H1 (cell line): ENCODE results near the gene IER5.

Source experiments
- POLR2A ChIP-seq, 2 experiments: IDR thresholded peaks; 1 replicate in 1 of 2; 2 replicates in 1 of 2; pipeline ENCODE4 v1.6.1; 2011; ENCODE audit warnings: low read depth in 2 of 2, low read length in 2 of 2, mild to moderate bottlenecking in 2 of 2; ENCODE audit errors: control extremely low read depth in 1 of 2
- TF ChIP-seq, protein P1 (sequence below), 3 experiments: IDR thresholded peaks; 1 replicate in 2 of 3; 2 replicates in 1 of 3; pipeline versions ENCODE4 v1.5.1 to v1.6.1; 2011; ENCODE audit warnings: low read length in 3 of 3, mild to moderate bottlenecking in 3 of 3, inconsistent platforms in 2 of 3, low read depth in 1 of 3, moderate library complexity in 1 of 3; ENCODE audit not compliant: insufficient read depth in 1 of 3; ENCODE audit errors: control extremely low read depth in 1 of 3
- TF ChIP-seq, protein P2 (sequence below): IDR thresholded peaks from 2 replicates; pipeline ENCODE4 v1.6.1; 2012; ENCODE audit warnings: low read length, inconsistent platforms

DNA sequence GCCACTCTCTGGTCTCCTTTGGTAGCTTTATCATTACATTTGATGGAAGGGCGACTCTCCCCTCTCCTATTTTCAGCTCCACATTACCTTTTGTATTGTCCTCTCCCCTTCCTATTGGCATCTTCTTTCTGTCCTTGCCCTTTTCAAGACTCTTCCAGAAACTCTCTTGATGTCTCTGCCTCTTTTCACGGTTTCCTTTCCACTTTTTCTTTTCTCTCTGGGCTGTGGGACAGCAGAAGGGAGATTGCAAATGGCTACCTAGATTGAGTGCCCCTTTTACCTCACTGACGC lies 17.5 kb downstream of the IER5 start:
- no peak for TF ChIP-seq POLR2A (IDR thresholded peaks at IDR 0.05; ENCODE audit: control extremely low read depth in 1 of 2, low read depth in 2 of 2, low read length in 2 of 2)
- TF ChIP-seq, protein P1, sequence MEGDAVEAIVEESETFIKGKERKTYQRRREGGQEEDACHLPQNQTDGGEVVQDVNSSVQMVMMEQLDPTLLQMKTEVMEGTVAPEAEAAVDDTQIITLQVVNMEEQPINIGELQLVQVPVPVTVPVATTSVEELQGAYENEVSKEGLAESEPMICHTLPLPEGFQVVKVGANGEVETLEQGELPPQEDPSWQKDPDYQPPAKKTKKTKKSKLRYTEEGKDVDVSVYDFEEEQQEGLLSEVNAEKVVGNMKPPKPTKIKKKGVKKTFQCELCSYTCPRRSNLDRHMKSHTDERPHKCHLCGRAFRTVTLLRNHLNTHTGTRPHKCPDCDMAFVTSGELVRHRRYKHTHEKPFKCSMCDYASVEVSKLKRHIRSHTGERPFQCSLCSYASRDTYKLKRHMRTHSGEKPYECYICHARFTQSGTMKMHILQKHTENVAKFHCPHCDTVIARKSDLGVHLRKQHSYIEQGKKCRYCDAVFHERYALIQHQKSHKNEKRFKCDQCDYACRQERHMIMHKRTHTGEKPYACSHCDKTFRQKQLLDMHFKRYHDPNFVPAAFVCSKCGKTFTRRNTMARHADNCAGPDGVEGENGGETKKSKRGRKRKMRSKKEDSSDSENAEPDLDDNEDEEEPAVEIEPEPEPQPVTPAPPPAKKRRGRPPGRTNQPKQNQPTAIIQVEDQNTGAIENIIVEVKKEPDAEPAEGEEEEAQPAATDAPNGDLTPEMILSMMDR (IDR thresholded peaks at IDR 0.05; ENCODE audit: control extremely low read depth in 1 of 3, insufficient read depth in 1 of 3, low read depth in 1 of 3, low read length in 3 of 3), result no peak
- TF ChIP-seq, protein P2, sequence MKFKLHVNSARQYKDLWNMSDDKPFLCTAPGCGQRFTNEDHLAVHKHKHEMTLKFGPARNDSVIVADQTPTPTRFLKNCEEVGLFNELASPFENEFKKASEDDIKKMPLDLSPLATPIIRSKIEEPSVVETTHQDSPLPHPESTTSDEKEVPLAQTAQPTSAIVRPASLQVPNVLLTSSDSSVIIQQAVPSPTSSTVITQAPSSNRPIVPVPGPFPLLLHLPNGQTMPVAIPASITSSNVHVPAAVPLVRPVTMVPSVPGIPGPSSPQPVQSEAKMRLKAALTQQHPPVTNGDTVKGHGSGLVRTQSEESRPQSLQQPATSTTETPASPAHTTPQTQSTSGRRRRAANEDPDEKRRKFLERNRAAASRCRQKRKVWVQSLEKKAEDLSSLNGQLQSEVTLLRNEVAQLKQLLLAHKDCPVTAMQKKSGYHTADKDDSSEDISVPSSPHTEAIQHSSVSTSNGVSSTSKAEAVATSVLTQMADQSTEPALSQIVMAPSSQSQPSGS, result no peak
